NB4 (cell line): ENCODE measurements around the gene HOXA6.

Source experiments
- CTCF ChIP-seq: IDR thresholded peaks from one replicate; pipeline ENCODE4 v1.5.1; 2012; ENCODE audit warnings: low read depth, low read length
- MAX ChIP-seq: IDR thresholded peaks from 2 replicates; pipeline ENCODE4 v1.6.1; 2011; ENCODE audit warnings: low read depth, low read length
- MYC ChIP-seq: IDR thresholded peaks from 2 replicates; pipeline ENCODE4 v1.6.1; 2011; ENCODE audit warnings: low read depth, low read length
- POLR2A ChIP-seq: IDR thresholded peaks from 2 replicates; pipeline ENCODE4 v1.6.1; 2011; ENCODE audit warnings: mild to moderate bottlenecking; ENCODE audit not compliant: insufficient read length; ENCODE audit errors: extremely low read depth

GRCh38 chr7:27119412-27119911, 28.1 kb downstream of the HOXA6 start:
- no peak for TF ChIP-seq CTCF
- TF ChIP-seq POLR2A, result no peak
- no peak for TF ChIP-seq MAX
- no peak for TF ChIP-seq MYC
